Activated CD8-positive, alpha-beta memory T cell treated with anti-CD3 and anti-CD28 coated beads for 1 hour (primary cell): Measurements from ENCODE around the gene UBE2E2.

Experiments used
- DNase-seq, 2 donors: peaks; one replicate each; pipeline ENCODE4 v3.0.0-alpha.2; 2020; ENCODE audit warnings: low read depth in 1 of 2; ENCODE audit errors: extremely low read depth in 1 of 2

Gene UBE2E2

GRCh38 chr3:23430781-23431398 lies 227.8 kb downstream of the UBE2E2 start:
- DNase-seq, result no peak

DNA sequence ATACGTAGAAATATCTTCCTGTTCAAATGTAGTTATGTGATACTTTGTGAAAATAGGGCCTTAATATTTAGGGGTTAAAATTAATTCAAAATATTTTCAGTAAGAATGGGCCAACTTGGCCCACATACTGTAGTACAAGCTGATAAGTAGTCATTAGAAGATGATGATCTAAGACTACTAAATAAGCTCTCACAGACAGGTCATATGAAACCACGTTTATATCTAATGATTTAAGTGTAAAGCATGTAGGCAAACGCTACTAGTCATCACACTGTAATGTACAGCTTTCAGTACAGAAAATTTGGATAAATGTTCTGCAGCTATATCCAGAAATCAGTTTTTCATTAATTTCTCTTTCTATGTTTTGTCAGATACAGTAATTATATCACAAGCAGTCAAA lies 228.6 kb downstream of the UBE2E2 start:
- no peak for DNase-seq

DNA sequence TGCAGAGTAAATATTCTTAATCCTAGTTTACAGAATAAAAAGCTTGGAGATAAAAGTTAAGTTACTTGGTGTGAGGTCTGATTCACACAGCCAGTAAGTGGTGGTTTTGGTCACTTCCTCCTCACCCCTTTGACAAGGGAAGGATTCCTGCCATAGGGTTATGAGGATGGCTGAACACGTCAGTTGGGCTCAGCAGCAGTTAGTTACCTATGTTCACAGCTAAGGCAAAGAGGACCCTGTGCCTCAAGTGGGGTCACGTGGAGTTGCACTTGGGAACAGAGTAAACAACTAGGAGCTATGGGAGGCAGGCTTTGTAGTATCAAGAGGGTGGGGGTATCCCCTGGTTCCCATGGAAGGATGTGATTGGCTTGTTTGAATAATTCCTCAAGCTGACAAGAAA lies 232.2 kb downstream of the UBE2E2 start:
- no peak for DNase-seq

DNA sequence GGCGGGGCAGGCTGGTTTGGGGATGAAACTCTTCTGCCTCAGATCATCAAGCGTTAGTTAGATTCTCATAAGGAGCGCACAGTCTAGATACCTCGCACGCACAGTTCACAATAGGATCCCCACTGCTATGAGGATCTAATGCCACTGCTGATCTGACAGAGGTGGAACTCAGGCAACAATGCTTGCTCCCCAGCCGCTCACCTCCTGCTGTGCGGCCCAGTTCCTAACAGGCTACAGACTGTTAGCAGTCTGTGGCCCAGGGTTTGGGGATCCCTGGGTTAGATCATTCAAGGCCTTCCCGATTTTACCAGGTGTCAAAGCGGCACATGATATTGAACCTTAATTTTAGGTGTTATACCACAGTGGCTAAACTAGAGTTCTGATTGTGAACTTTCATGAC lies 232.8 kb downstream of the UBE2E2 start:
- DNase-seq, result no peak

DNA sequence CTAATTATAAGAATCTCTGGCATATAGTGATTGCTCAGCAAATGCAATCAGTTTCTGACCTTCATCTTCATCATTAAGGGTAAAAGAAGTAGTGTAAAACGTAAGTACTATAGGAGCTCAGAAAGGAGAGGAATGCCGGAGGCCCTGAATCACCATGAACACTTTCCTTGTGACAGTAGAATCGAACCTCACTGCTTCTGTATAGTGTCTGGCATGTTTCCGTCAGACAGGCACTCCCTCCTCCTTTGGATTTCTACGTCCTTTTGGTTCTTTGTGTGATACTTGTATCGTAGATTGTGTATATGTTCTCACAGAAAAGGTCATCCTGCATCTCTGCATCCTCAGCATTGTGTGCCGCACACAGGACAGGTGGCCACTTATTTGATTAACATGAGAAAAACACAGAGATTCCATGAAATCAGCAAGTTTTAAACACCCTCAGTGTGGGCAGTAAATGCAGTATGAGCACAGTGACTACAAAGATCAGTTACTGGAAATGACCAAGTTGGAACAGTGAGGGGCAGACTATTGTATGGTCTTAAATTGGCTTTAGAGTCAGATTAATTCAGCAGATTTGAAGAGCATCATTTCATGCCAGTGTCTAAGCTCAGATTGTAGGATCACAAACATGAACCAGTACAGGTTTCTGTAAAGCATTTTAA lies 234.5 kb downstream of the UBE2E2 start:
- DNase-seq, result no peak

DNA sequence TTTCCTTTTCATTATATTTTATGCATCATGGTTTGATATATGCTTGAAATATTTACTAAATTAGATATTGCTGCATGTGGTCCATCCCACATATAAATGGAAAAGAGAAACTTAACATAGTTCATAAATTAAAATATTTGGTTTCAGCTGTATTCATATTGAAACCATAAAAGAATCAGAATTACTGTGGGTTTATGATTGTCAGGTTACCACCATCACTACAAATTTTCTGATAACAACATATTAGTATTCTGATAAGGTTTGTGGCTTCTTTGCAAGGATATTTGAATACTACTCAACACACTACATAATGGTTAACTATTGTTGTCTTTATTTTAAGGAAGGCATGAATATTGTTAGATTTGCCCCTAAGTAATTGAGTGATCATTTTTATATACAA lies 235.5 kb downstream of the UBE2E2 start:
- DNase-seq, result no peak

DNA sequence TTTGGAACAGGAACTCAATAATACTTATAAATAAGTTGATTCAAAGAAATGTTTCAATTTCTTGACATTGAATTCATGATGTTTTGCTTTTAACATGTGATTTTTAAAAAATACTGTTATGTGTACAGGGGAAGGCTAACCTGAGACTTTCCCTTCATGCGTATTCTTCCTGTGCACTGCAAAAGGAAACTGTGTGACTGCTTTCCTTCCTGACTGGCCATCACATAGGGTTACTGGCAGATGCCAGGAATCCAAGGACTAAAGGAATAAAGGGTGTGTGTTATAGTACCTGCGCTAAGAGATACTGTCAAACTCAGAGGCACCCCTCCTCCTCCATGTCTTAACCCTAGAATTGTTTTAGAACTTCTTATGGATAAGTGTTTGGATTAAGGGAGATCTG lies 236.0 kb downstream of the UBE2E2 start:
- no peak for DNase-seq

- no peak for DNase-seq
Measured at GRCh38 chr3:23440416-23441294, 237.5 kb downstream of the UBE2E2 start.

DNA sequence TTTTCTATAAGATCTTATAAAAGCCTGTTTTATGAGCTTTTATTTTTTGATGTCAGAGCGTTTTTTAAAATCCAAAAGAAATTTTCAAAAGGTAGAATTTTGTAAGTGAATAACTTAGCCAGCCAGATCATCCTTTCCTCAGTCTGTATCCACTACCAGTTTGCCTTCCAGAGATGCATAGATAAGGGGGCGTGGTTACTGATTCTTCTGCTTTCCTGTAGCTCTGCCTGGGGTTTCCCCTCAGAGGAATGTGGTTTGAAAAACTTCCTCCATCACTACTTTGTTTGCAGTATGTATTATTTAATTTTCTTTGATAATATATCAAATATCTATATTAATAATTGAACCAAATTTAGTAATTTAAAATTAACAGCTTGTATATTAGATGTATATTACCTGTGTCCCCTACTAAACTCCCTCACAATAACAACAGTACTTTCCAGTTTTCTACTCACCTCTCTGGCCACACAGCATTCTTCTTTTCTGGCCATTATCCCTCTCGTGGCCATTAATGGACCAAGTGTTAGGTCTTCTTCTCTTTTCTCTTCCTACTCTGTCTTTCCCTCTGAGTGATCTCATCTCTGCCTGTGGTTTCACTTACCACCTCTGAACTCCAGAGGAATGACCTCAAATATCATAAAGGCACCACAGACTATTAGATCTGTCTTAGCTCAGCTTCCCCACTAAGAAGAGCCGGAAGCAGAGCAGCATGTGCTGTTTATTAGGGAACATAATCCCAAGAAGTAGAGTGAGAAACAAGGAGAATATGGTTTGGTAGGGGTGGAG lies 239.7 kb downstream of the UBE2E2 start:
- DNase-seq, result no peak

GRCh38 chr3:23444386-23444785 lies 241.3 kb downstream of the UBE2E2 start:
- DNase-seq, result no peak

DNA sequence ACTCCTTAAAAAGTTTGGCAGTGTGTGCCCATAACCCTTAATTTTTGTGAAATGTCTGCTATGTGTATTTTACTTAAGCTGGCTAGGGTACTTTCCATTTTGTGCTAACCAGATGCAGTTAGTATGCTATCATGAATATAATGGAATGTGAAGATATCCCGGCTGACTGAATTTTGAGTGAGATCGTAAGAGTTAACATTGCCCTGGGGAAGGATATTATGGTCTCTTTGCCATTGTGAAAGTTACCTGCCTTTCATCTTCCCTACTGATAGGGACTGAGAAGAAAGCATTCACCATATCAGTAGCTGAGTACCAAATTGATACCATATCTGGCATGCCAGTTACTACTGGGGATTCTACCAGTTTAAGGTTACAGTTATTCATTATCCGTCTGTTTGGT lies 243.2 kb downstream of the UBE2E2 start:
- no peak for DNase-seq

- no peak for DNase-seq
Measured at GRCh38 chr3:23448998-23449537, 245.9 kb downstream of the UBE2E2 start.

DNA sequence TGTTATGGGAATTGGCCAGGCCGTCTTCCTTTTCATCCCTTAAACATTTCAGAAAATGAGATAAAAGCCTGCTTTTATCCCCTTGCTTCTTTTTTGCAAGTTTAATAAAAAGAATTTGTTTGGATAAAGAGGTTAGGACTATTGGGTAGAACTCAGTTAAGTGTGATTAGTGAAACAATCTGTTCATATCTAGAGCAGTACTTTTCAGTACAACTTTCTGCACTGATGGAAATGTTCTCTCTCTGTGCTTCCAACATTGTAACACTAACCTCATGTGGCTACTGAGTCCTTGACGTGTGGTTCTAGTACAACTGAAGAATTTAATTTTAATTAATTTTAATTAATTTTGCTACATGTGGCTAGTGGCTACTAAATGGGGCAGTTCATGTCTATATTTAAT lies 246.9 kb downstream of the UBE2E2 start:
- no peak for DNase-seq

DNA sequence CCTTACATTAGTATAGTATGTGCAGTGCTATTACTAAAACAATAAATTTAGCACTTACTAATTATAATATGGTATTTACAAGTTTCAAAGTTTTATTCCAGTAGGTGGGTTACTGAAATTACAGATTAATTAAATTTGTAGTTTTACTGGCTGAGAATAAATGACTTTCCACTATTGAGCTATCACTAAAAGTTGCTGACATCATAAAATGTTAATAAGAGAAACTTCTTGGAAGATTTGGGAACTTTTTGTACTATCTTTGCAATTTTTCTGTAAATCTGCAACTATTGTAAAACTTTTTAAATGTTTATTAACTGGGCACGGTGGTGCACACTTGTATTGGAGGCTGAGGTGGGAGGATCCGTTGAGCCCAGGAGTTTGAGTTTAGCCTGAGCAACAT lies 247.7 kb downstream of the UBE2E2 start:
- DNase-seq, result no peak

DNA sequence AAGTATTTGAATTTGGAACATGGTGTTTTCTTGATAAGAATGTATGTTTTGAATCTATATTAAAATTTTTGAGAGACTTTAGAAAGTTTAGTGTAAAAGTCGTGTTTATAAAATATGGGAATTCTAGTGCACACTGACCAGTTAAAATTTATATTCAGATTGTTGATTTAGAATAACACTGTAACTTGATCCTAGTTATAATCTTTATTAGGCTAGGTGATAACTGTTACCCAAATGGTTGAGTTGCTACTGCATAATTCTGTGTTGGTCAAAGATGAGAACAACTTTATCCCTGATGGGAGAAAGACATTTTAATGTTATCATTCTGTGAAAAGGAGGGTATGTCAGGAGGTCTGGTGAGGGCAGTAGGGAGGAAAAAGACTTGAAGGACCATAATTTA lies 249.3 kb downstream of the UBE2E2 start:
- no peak for DNase-seq

DNA sequence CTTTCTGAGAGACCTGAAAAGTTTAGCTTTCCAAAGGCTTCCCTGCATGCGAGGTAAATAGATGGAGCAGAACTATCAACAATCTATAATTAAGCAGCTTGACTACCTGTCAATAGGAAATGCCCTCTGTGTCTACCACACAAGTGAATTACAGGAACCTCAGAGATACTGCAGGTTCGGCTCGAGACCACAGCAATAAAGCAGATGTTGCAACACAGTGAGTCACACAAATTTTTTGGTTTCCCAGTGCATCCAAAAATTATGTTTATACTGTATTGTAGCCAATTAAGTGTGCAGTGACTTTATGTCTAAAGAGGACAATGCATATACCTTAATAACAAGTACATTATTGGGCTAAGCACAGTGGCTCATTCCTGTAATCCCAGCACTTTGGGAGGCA lies 252.0 kb downstream of the UBE2E2 start:
- no peak for DNase-seq

GRCh38 chr3:23455775-23456174 lies 252.6 kb downstream of the UBE2E2 start:
- DNase-seq, result no peak

GRCh38 chr3:23457697-23458096 lies 254.6 kb downstream of the UBE2E2 start:
- DNase-seq, result no peak

- DNase-seq, result no peak
Measured at GRCh38 chr3:23459465-23459864, 256.3 kb downstream of the UBE2E2 start.

GRCh38 chr3:23459889-23460546 lies 256.9 kb downstream of the UBE2E2 start:
- no peak for DNase-seq
